HG02678 (cell line): ENCODE data around the gene CCNB2.

Experiments used
- ATAC-seq: cut with Tn5 transposase; IDR thresholded peaks from one replicate; pipeline ENCODE4 v1.9.1; 2021; ENCODE audit warnings: mild to moderate bottlenecking, moderate library complexity; ENCODE audit not compliant: unreplicated experiment

The CCNB2 gene

DNA sequence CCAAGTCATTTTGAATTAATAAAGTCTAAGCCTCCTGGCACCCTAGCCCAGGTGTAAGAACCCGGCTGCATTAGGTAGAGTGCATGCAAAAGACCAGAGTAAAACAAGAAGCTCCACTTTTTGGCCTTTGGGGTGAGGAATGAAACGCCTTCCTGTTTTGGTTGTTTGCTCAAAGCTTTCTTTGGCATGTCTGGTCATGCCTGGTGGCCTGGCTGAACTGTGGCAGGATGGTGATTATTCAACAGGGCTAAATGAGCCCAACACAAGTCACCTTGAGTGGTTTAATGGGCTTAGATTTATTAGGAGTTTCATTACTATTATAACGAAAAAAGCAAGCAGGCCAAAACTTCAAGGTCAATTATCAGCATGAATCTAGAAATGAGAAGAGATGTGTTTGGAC is 60.8 kb downstream of the CCNB2 start:
- no peak for ATAC-seq

DNA sequence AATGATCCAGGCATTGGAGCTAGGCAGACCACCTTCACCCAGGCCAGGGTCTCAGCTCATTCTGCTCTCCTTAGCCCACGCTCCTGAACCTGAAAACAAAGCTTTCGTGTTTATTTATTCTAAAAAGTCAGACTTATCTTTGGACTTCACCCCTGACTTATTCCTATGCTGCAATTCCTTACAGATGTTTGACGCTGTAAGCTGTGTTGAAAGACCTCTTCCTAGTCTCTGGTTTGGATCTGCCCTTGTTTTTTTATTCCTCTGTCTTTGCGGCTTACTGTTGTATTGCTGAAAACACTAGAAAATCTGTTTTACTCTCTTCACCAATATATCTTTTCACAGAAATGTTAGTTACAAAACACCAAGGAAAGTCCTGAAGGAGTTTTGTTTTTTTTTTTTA is 61.2 kb downstream of the CCNB2 start:
- no peak for ATAC-seq

DNA sequence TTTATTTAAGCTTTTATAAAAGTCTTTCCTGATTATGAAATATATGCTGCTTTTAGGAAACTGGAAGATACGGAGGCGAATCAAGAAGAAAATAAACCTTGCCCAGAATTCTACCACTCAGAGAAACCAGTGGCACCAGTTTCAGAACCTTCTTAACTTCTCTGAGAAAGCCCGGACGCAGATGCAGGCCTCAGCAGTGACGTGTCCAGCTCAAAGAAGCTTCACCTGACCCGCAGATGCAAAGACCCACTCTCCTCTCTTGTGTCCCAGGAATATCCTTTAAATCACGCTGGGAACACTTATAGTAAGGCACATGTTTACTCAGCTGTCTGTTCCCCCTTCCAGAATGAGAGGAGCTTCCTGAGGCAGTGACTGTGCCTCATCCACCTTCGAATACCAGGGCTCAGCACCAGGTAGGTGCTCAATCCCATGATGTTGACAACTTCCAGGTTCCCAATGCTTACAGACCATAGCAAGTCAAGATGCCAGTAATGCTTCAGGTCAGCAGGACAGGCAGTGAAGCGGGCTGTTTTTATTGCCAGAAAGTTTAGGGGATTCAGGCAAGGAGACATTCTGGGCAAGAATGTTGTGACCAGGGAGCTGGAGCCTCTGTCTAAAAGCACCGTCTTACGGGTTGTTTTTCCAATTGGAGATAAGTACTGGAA is 61.8 kb downstream of the CCNB2 start:
- no peak for ATAC-seq

DNA sequence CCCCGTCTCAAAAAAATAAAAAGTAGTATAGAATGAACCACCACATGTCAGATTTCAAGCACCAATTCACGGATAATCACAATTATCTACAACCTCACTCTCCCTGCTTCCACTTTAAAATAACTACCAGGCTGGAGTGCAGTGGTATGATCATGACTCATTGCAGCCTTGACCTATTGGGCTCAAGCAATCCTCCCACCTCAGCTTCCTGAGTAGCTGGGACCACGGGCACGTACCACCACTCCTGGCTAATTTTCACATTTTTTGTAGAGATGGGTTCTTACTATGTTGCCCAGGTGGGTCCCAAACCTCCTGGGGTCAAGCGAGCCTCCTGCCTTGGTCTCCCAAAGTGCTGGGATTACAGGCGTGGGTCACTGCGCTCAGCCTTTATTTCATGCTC is 63.6 kb downstream of the CCNB2 start:
- no peak for ATAC-seq

DNA sequence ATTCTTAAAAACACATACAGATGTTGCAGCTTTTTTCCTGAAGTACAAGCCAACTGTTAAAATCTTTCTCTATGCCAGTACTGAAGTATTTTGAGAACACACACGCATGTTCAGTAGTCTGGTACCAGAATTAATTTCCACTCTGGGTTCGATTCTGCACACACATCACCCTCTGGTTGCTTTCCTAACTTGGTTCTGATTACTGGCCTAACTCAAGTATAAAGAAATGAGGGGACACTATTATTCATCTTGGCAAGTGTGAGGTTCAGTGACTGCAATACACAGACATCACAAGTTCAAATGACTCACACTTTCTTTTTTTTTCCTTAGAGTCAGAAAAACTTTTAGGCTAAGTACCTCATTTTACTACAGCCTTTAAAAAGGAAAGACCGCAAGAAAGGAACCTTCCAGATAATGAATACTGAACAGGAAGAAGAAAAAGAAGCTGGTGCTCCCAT is 64.3 kb downstream of the CCNB2 start:
- no peak for ATAC-seq

DNA sequence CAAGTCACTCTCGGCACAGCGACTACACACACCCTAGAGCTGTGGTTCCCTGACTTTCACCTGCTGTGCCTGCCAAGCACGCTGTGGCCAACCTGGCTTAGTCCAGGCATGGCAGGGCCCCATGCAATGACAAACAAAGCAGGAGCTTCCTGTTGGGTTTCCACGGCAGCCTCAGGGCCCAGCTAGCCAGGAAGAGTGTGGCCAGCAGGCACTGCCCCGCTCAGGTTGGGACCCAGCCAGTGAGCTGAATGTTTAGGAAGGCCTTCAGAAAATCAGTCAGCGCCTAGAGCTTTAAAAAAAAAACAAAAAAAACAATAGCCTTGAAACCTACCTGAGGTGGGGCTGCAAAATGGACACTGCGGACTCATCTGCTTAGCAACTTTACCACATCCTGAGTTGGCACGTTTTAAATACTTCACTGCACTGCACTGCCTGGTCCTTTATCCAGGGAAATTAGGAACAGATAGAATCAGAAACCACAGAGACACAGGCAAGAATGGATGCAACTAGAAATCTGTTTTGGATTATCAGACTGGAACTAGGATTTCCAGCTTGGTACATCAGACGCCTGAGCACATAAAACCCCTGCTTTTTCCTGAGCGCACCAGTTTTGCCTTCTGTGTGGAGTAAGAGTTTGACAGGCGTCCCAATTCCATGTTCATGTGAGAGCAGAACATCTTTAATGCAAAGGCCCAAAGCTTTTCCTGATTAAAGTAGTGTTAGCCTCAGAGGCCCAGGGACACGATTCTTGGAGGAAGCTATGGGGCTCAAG is 65.5 kb downstream of the CCNB2 start:
- no peak for ATAC-seq

DNA sequence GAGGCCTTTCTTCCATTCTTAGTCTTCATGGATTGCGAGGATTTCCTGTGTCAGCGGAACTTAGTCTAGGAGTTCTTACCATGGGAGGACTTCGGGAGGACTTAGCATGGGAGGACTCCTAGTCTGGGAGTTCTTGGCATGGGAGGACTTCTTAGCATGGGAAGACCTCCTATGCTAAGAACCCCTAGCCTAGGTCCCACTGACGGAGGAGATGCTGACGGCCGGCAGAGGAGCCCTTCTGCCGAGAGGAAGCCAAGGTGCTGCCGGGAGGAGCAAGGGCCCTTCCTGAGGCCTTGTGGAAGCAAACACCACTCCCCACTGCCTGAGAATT is 66.1 kb downstream of the CCNB2 start:
- no peak for ATAC-seq

DNA sequence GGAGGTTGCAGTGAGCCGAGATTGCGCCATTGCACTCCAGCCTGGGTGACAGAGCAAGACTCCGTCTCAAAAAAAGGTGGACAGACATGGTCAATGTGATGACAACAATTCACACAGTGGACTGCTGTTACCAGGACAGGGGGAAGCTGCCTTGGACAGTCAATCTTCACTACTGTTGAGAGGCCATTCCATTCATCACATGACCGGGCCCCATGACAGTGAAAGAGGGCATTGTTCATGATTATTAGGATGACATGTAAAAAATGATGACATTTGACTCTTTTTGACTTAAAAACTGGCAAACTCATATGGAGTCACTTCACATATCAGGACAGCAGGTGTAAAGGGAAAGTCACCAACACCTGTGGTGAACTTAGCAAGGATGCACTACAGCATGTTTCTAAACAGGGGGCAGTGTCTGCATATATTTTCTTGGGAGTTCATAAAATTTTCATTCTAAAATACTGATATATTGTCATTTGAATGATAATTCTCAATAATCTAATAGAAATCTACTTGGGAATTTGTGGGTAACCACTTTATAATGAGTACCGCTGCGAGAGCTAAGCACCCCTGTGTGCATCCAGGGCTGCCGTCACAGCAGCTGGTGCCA is 67.4 kb downstream of the CCNB2 start:
- no peak for ATAC-seq

DNA sequence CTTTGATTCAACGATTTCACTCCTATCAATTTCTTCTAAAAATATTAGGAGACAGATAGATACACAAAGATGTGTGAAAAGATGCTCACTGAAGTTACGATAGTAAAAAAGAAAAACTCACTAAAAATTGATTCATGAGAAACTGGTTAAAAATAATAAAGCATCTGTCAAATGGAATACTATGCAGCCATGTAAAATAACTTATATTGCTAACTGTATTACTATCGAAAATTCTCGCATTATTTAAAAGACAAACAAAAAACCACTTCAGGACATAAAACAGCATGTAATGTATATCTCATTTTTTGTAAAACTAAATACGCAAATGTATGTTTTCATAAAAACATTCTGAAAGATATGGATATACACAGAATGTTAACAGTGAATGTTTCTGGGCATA is 68.2 kb downstream of the CCNB2 start:
- ATAC-seq: no peak

DNA sequence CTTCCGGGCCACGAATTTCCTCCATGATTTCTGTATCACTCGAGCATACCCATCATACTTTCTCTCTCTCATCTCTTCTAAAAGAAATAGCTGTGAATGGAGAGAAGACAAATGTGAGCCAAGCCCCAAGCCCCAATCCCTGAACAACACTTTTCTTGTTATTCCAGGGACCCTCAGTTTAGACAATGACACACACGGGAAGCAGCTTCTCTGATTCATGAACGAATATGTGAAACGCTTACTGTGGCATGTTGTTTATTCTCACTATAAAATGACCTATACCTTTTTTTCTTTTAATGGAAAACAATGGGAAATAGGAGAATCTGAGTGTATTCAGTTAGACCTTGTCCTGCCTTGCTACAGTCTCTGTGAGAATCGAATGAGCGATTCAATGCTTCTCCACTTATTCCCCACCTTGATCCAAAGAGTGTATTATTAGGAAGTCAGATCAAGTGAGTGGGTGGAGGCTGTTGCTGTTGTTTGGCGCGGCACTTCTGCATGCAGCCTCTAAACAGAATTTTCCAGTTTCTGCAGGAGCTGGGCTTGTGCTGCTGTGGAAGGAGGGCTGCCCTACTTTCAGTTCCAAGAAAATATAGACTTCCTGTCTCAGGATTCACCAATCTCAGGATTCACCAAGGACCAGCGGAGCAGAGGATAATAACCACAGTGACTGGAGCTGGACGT is 69.3 kb downstream of the CCNB2 start:
- no peak for ATAC-seq
